Measurements from ENCODE around the gene MAPK8IP1. TPM values are rescaled to one million over a fixed set of nuclear protein-coding genes. Genes with fewer than 3 reads are reported as not detected.
"Not testable (repeated sequence)": the region's sequence is repeated elsewhere in the genome, so short reads cannot be mapped to it uniquely, and the experiment has no call there.

Gene MAPK8IP1
- total RNA-seq (2014; rRNA removed; shearing (Covaris generic)): 9.2 and 14.2 TPM in 2 replicates

DNA sequence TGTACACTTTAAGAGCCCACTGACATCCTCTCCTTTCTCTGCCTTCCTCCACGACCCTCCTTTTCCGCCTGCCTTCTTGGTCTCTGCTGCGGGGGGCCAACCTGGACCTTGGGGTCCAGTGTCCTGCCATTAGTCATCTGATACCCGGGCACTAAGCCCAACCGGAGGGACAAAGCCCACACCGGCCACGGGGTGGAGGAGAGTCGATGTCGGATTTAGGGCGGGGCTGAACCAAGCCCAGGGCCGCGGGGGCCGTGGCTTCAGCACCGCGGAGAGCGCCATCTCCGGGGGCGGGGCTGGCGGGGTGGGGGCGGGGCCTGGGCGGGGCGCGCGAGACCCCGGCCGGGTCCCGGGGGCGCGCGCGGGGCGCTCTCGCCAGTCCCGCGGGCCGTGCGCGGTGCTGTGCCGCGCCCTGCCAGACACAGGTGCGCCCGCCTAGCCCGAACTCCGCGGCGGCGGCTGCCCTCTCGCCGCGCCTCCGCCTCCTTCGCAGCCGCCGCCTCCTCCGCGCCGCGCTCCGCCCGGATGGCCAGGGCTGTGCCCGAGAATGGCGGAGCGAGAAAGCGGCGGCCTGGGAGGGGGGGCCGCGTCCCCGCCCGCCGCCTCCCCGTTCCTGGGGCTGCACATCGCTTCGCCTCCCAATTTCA lies at the start of gene MAPK8IP1:
MAPK8IP1 (plus strand) TSS at position 378 of the 647 bp plus-strand sequence; CDS start at position 548, 170 bp downstream.
- Histone ChIP-seq H3K27ac (no peak within 1 kb of the TSS), H3K9me3 (replicated peaks) (no peaks in the 10 kb centered on the region), H3K36me3 (no peaks in the 10 kb centered on the region), H3K4me3 (peak within 1 kb of the TSS; percentile 60), H3K4me1 (no peaks in the 10 kb centered on the region), H3K27me3 (peaks cover 4% of the 10 kb centered on the region; the same call in 1 of the 2 replicates)
- peak; percentile 60 to 73 for DNase-seq

DNA sequence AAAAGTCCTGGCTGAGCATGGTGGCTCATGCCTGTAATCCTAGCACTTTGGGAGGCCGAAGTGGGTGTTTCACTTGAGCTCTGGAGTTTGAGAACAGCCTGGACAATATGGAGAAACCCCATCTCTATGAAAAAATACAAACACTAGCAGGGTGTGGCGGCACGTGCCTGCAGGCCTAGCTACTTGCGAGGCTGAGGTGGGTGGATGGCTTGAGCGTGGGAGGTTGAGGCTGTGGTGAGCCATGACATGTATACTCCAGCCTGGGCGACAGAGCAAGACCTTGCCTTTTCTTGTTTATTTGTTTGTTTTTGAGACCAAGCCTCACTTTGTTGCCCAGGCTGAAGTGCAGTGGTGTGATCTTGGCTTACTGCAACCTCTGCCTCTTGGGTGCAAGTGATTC lies 46.2 kb upstream of the MAPK8IP1 start:
- DNase-seq: no peak
- H3K27ac ChIP-seq: no peak overlapping the region
- no peaks in the 10 kb centered on the region for H3K36me3 ChIP-seq
- H3K4me1 ChIP-seq: no peaks in the 10 kb centered on the region
- no peaks in the 10 kb centered on the region for H3K9me3 ChIP-seq (replicated peaks)
- peaks cover 3% of the 10 kb centered on the region; the same call in 1 of the 2 replicates for H3K27me3 ChIP-seq
- H3K4me3 ChIP-seq: no peak overlapping the region

DNA sequence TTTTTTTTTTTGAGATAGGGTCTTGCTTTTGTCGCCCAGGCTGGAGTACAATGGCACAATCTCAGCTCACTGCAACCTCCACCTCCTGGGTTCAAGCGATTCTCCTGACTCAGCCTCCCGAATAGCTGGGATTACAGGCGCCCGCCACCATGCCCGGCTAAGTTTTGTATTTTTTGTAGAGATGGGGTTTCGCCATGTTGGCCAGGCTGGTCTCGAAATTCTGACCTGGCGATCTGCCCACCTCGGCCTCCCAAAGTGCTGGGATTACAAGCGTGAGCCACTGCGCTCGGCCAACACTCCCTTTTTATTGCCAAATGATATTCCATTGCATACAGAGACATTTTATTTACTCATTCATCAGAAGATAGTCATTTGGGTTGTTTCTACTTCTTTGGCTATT lies 45.2 kb upstream of the MAPK8IP1 start:
- not testable (repeated sequence) for H3K9me3 ChIP-seq (replicated peaks); H3K4me3 ChIP-seq; H3K4me1 ChIP-seq; H3K27ac ChIP-seq; H3K27me3 ChIP-seq; DNase-seq; H3K36me3 ChIP-seq

DNA sequence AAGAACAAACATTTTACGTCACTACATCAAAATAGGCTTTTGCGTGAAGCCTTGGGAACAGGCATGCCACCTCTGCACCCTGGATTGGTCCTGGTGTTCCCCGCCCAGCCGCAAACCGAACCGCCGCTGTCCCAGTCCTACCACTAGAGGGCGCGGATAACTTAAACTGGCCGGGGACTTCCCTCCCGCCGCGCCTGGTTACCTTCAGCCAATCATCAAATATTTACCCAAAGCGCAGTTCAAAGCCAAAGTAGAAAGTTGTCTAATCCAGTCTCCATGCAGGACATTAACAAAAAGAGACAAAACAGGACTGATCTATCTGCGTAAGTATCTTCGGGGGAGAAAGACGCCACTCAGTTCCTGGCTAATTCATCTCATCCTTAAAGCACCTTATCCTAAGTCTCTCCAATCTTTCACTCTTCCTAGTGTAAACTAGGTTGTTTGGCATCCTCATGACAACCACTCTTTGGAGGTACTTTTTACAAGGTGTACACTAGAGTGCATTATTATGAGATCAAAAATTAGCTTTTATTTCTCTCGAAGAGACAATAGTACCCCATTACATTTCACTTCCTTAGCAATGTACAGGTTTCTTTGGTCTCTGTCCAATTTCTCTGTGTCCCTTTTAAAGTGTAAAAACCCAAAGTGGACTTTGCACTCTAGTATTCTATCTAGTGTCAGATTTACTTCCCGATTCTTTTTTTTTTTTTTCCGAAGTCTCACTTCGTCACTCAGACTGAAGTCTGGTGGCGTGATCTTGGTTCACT lies 42.1 kb upstream of the MAPK8IP1 start:
- Histone ChIP-seq H3K4me1 (peaks cover 8% of the 10 kb centered on the region; the same call in 1 of the 2 replicates), H3K9me3 (replicated peaks) (no peaks in the 10 kb centered on the region), H3K4me3 (no peak overlapping the region), H3K27ac (no peak overlapping the region), H3K36me3 (no peaks in the 10 kb centered on the region), H3K27me3 (no peaks in the 10 kb centered on the region)
- peak; percentile 78 to 87 for DNase-seq

GRCh38 chr11:45844822-45845578 lies 40.5 kb upstream of the MAPK8IP1 start:
- DNase-seq: no peak
- H3K36me3 ChIP-seq: no peaks in the 10 kb centered on the region
- H3K4me3 ChIP-seq: no peak overlapping the region
- no peaks in the 10 kb centered on the region for H3K9me3 ChIP-seq (replicated peaks)
- H3K4me1 ChIP-seq: peaks cover 12% of the 10 kb centered on the region; the same call in 1 of the 2 replicates
- H3K27me3 ChIP-seq: no peaks in the 10 kb centered on the region
- no peak overlapping the region for H3K27ac ChIP-seq

- H3K4me1 ChIP-seq: peaks cover 12% of the 10 kb centered on the region; the same call in 1 of the 2 replicates
- no peaks in the 10 kb centered on the region for H3K27me3 ChIP-seq
- no peak for DNase-seq
- no peak overlapping the region for H3K27ac ChIP-seq
- peak overlapping the region; percentile 96; the same call in 1 of the 2 replicates for H3K4me3 ChIP-seq
- no peaks in the 10 kb centered on the region for H3K36me3 ChIP-seq
- no peaks in the 10 kb centered on the region for H3K9me3 ChIP-seq (replicated peaks)
These were observed 39.2 kb upstream of the MAPK8IP1 start for GRCh38 chr11:45846174-45846675.

DNA sequence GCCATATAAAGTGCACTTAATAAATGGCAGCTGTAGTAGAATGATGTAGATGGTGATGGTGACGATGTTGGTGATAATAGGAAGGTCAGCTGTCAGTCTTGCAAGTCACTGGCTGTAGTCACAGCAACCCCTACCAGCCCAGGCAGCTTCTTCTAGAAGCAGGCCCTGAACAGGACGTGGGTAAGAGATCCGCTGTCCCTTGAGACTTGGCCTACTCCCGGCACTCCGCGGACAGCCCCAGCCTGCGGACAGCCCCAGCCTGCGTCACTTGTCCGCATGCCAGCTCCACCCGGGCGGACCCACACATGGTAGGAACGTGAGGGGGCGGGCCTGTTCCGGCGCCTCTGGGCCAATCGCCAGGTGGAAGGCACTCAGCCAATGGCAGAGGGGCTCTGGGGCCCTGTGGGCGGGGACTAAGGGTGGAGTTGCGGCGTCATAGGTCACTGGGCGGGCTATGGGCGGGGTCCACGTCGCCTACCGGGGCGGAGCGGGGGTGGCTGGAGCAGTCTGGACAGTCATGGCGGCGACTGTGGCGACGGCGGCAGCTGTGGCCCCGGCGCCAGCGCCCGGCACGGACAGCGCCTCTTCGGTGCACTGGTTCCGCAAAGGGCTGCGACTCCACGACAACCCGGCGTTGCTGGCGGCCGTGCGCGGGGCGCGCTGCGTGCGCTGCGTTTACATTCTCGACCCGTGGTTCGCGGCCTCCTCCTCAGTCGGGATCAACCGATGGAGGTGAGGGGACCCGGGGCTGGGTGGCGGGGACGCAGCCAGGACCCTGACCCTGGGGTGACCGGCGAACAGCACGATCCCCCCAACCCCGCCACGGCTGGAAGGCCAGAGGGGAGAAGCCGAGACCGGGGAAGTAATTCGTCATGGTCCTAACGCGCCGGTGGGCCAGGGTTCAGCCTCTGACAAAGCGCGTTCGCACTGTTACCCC lies 38.2 kb upstream of the MAPK8IP1 start, which contains the start of gene CRY2:
CRY2 (plus strand) TSS at position 502 of the 937 bp plus-strand sequence; CDS start at position 518, 16 bp downstream.
- Histone ChIP-seq H3K27me3 (no peaks in the 10 kb centered on the region), H3K27ac (peak within 1 kb of the TSS; percentile 93), H3K9me3 (replicated peaks) (no peaks in the 10 kb centered on the region), H3K4me3 (peak within 1 kb of the TSS; percentile 96), H3K4me1 (peaks cover 12% of the 10 kb centered on the region; the same call in 1 of the 2 replicates), H3K36me3 (no peaks in the 10 kb centered on the region)
- peak; percentile 99 for DNase-seq

DNA sequence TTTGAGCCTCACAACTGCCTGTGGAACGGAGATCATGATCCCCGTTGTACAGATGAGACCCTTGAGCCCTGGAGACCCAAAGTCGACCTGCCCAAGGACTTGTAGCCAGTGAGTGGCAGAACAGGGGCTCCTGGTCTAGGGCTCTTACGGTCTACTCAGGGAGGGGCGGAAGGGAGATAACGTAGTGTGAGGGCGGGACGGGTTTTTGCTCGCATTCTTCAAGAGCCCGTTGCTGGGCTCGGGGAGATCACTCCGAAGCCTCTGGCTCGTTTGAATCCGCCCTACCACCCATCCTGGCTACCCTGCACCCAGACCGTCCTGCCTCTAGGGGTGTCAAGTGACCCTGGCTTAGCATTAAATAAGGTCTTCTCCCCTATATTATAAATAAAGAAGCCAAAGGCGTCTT lies 37.5 kb upstream of the MAPK8IP1 start:
- peak overlapping the region; percentile 96 for H3K4me3 ChIP-seq
- peak; percentile 59 to 63 for DNase-seq
- H3K9me3 ChIP-seq (replicated peaks): no peaks in the 10 kb centered on the region
- no peaks in the 10 kb centered on the region for H3K27me3 ChIP-seq
- peak overlapping the region; percentile 93 for H3K27ac ChIP-seq
- H3K36me3 ChIP-seq: no peaks in the 10 kb centered on the region
- peaks cover 12% of the 10 kb centered on the region; the same call in 1 of the 2 replicates for H3K4me1 ChIP-seq

GRCh38 chr11:45848654-45849081 lies 36.8 kb upstream of the MAPK8IP1 start:
- no peak for DNase-seq
- no peaks in the 10 kb centered on the region for H3K27me3 ChIP-seq
- H3K27ac ChIP-seq: no peak overlapping the region
- no peaks in the 10 kb centered on the region for H3K36me3 ChIP-seq
- peaks cover 12% of the 10 kb centered on the region; the same call in 1 of the 2 replicates for H3K4me1 ChIP-seq
- H3K9me3 ChIP-seq (replicated peaks): no peaks in the 10 kb centered on the region
- H3K4me3 ChIP-seq: no peak overlapping the region

GRCh38 chr11:45850446-45850845 lies 35.0 kb upstream of the MAPK8IP1 start:
- H3K9me3 ChIP-seq (replicated peaks): no peaks in the 10 kb centered on the region
- H3K36me3 ChIP-seq: no peaks in the 10 kb centered on the region
- no peak for DNase-seq
- peaks cover 12% of the 10 kb centered on the region; the same call in 1 of the 2 replicates for H3K4me1 ChIP-seq
- no peaks in the 10 kb centered on the region for H3K27me3 ChIP-seq
- H3K4me3 ChIP-seq: no peak overlapping the region
- no peak overlapping the region for H3K27ac ChIP-seq

- H3K27me3 ChIP-seq: no peaks in the 10 kb centered on the region
- DNase-seq: no peak
- no peaks in the 10 kb centered on the region for H3K9me3 ChIP-seq (replicated peaks)
- no peak overlapping the region for H3K4me3 ChIP-seq
- no peak overlapping the region for H3K27ac ChIP-seq
- H3K4me1 ChIP-seq: peaks cover 12% of the 10 kb centered on the region; the same call in 1 of the 2 replicates
- H3K36me3 ChIP-seq: no peaks in the 10 kb centered on the region
These were observed 34.2 kb upstream of the MAPK8IP1 start for GRCh38 chr11:45851228-45851627.

DNA sequence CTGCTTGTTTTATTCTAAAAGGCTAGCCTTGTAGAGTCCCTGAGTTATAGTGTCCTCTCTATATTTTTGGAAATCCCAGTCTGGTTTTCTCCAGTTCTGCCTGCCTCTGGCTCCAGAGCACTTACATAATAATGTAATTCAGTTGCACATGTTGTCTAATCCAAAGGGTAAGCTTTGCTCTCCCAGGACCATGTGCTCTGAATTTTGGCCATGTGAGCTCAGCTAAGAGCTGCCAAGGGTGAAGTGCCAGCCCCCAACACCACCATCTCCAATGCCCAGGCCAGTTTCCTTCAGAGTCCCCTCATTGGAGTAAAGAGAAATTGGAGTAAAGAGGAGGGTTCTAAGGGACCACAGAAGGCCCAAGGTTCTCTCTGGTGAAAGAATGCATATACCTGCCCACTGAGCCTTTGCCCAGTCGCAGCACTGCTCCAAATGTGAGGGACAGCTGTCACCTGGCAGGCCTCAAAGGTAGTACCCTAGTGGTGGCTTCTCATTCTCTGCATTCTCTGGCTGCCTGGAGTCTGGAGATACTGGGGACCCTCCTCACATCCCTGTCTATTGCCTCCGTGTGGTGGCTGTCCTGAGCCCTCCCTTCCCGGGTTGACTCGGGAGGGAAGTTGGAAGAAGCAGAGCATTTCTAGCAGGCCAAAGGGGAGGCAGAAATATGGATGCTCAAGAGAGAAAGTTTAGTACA lies 33.3 kb upstream of the MAPK8IP1 start:
- DNase-seq: no peak
- Histone ChIP-seq H3K27ac (no peak overlapping the region), H3K4me1 (peaks cover 6% of the 10 kb centered on the region; the same call in 1 of the 2 replicates), H3K27me3 (no peaks in the 10 kb centered on the region), H3K9me3 (replicated peaks) (no peaks in the 10 kb centered on the region), H3K36me3 (no peaks in the 10 kb centered on the region), H3K4me3 (no peak overlapping the region)

DNA sequence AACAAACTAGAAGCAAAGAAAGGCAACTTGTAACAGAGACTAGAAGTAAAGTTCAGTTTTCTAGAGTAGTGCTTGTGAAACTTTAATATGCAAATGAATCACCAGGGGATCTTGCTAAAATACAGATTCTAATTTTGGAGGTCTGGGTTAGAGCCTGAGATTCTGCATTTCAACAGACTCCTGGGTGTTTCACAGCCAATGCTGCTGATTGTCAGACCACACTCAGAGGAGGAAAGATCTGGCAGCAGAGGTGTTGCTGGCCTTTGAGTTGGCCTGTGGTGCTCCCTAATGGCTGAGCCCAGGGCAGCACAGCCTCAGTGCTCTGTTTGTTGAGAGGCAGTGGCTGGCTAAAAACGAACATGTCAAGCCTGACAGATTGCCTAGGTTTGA lies 32.7 kb upstream of the MAPK8IP1 start:
- Histone ChIP-seq H3K4me1 (peaks cover 6% of the 10 kb centered on the region; the same call in 1 of the 2 replicates), H3K4me3 (no peak overlapping the region), H3K9me3 (replicated peaks) (no peaks in the 10 kb centered on the region), H3K27ac (no peak overlapping the region), H3K36me3 (0 out of 2 replicates have a peak, but pooled peaks cover 2% of the 10 kb centered on the region), H3K27me3 (no peaks in the 10 kb centered on the region)
- DNase-seq: no peak
